Kidney epithelial cell (primary cell): ENCODE data around the gene VPS13D. TPM values are rescaled to one million over a fixed set of nuclear protein-coding genes. Genes with fewer than 3 reads are reported as not detected.

ENCODE experiments used
- DNase-seq: peaks from one replicate; pipeline ENCODE4 v3.0.0-alpha.2; 2010; ENCODE audit warnings: low read depth
- H3K27me3 ChIP-seq: 2 replicates; pipeline ENCODE4 v1.6.0; 2011; ENCODE audit warnings: low read length; ENCODE audit not compliant: control insufficient read depth, insufficient read depth
- H3K36me3 ChIP-seq: 2 replicates; pipeline ENCODE4 v1.5.1; 2011; ENCODE audit warnings: low read length; ENCODE audit not compliant: control insufficient read depth, insufficient read depth
- H3K4me3 ChIP-seq: 2 replicates; pipeline ENCODE4 v1.5.1; 2011; ENCODE audit warnings: low read depth, mild to moderate bottlenecking, control low read depth, low read length
- total RNA-seq: library from RNA; depleted of rRNA; stranded (reverse); fragments of >200 nt; gene quantifications from 2 replicates; pipeline ENCODE4 v1.2.3, GENCODE V29; 2015
- TF ChIP-seq, protein P1 (sequence below): IDR thresholded peaks from 2 replicates; pipeline ENCODE4 v1.5.1; 2011; ENCODE audit warnings: mild to moderate bottlenecking, moderate library complexity, low read length, control low read depth, inconsistent platforms; ENCODE audit not compliant: insufficient read depth, poor library complexity, severe bottlenecking

Gene VPS13D
- total RNA-seq, 1 donor from 2014 or later: 22.2 TPM

DNA sequence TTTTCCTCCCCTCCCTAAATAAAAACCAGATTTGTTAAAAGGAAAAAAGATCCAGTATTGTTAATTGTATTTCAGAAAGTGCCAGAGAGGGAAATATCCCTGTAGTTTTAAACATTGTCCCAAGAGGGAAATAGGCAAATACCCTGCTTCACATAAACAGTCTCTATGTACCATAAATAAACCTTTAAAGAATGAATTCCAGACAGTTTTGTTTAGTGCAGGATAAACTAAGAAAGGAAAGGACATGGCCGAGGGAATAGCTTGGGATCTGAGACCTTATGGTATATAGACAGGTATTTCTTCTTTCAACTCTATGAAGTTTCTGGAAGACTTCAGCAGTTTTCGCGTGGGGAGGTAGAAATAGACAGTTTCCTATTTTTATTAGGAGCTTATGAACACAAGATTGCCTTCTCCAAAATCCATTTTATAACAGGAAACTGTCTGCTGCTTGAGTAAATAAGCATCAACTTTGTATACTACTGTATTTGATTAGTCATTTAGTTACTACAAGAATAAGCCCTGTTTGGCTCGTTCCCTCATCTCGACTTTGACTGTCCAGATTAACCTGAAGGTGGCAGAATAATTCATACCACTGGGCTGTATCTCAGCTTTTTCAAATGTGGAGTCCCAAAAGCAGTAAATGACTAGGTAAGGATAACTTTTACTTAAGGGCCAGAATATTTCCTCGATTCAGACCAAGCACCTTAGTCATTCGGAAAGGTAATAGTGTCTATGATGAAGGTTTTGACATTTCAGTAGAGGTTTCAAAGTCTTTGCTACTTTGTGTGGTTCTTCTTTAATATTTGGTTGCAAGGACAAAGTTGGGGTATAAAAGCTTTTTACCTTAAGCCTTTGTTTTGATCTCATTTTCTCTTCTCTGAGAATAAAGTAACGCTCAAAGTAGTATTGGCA, 177.5 kb downstream of the VPS13D start:
- no peaks in the 10 kb centered on the region for H3K36me3 ChIP-seq
- H3K27me3 ChIP-seq: no peaks in the 10 kb centered on the region
- no peak overlapping the region for H3K4me3 ChIP-seq
- no peak for DNase-seq
- TF ChIP-seq, protein P1, sequence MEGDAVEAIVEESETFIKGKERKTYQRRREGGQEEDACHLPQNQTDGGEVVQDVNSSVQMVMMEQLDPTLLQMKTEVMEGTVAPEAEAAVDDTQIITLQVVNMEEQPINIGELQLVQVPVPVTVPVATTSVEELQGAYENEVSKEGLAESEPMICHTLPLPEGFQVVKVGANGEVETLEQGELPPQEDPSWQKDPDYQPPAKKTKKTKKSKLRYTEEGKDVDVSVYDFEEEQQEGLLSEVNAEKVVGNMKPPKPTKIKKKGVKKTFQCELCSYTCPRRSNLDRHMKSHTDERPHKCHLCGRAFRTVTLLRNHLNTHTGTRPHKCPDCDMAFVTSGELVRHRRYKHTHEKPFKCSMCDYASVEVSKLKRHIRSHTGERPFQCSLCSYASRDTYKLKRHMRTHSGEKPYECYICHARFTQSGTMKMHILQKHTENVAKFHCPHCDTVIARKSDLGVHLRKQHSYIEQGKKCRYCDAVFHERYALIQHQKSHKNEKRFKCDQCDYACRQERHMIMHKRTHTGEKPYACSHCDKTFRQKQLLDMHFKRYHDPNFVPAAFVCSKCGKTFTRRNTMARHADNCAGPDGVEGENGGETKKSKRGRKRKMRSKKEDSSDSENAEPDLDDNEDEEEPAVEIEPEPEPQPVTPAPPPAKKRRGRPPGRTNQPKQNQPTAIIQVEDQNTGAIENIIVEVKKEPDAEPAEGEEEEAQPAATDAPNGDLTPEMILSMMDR: peak; percentile 20

DNA sequence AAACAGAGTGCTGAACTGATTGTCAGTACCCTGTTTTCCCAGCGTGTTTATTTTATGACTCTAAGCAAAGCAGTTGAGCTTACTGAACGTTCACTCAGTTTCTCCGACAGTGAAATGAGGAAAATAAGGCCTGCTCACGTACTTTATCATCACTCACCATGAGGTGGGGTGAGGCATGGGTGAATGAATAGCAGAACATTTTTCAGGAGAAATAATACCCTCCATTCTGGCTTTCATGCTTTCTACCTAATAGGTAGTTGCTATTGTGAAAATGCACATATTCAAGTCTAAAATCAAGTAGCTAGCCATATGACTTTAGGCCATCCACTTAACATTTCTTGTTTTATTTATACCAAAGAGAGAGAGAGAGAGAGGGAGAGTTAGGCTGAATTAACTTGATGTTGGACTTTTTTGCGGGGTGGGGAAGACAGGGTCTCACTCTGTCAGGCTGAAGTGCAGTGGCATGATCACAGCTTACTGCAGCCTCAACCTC, 178.2 kb downstream of the VPS13D start:
- H3K36me3 ChIP-seq: no peaks in the 10 kb centered on the region
- TF ChIP-seq, protein P1: no peak

DNA sequence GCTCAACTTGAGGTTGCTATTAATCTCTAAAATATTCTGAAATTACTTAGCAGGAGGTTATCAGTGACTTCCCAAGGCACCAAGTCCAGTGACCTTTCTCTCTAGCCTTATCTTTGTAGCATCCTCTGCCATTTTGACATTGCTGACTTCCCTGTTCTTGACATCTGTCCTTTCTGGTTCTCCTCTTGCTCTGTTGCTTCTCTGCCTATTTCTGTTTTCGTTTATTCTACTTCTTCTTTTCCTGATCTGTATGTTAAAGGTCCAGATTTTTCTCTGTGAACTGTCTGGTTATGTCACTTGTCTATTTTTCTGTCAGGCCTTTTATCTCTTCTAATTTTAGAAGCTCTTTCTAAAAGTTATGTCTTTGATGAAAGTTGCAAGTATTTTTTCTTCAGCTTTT, 178.8 kb downstream of the VPS13D start:
- Histone ChIP-seq H3K27me3 (no peaks in the 10 kb centered on the region), H3K4me3 (no peak overlapping the region), H3K36me3 (no peaks in the 10 kb centered on the region)
- no peak for DNase-seq
- TF ChIP-seq, protein P1: no peak

More for the DNA sequence above, 178.2 kb downstream of the VPS13D start:
- Histone ChIP-seq H3K4me3 (no peak overlapping the region), H3K27me3 (no peaks in the 10 kb centered on the region)
- DNase-seq: no peak

DNA sequence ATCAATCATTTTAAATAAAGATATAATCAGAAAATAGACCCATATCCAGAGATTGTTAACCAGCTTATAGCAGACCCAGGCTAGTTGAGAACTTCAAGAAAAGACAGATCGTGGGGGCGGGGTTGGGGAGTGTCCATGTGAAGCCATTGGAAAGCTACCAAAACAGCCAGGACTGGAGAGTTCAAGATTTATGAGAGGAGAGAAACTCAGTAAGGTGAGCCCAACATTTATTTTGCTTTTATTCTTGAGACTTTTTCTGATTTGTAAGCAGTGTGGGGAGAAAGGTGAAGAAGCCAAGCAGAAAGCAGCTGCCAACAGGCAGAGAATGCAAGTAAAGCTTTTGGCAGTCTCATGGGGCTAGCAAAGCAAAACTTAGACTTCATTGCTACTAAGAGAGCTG, 179.9 kb downstream of the VPS13D start:
- DNase-seq: no peak
- TF ChIP-seq, protein P1: no peak
- Histone ChIP-seq H3K36me3 (no peaks in the 10 kb centered on the region), H3K27me3 (no peaks in the 10 kb centered on the region), H3K4me3 (no peak overlapping the region)

DNA sequence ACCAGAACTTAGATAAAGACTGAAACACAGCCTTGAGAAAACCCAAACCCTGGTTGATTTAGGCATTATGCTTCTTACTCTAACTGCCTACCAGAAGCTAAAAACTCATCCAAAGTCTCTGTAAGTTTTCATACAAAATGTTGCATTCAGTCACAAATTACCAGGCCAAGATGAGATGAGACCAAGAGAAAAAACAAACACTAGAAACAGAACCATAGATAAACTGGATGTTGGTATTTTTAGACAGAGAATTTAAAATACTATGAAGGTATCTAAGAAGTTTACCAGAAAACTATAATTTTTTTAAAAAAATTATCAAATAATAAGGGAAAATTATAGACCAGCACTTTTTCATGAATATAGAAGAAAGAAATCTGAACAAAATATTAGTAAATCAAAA, 180.5 kb downstream of the VPS13D start:
- no peak overlapping the region for H3K4me3 ChIP-seq
- TF ChIP-seq, protein P1: no peak
- no peak for DNase-seq
- H3K27me3 ChIP-seq: no peaks in the 10 kb centered on the region
- no peaks in the 10 kb centered on the region for H3K36me3 ChIP-seq
